A549 (cell line): ENCODE data around the gene HS3ST4.

ENCODE experiments used
- PBX3 ChIP-seq: IDR thresholded peaks from 2 replicates; pipeline ENCODE4 v1.6.1; 2012
- POLR2A ChIP-seq: IDR thresholded peaks from 2 replicates; pipeline ENCODE4 v1.6.1; 2012; ENCODE audit warnings: mild to moderate bottlenecking, low read length
- RAD21 ChIP-seq, 2 experiments: fragments of >200 bp in 1 of 2; sonication (Bioruptor Twin) in 1 of 2; formaldehyde crosslinking in 1 of 2; IDR thresholded peaks in 1 of 2; conservative IDR thresholded peaks in 1 of 2; 2 replicates in 1 of 2; 3 replicates in 1 of 2; pipeline ENCODE4 v1.6.1; 2012 to 2018; ENCODE audit warnings: inconsistent platforms in 1 of 2
- RCOR1 ChIP-seq: fragments of 150-350 bp; IDR thresholded peaks from 2 replicates; pipeline ENCODE4 v1.6.1; 2014; ENCODE audit warnings: antibody characterized with exemption, low read length, low read depth
- SMC3 ChIP-seq: fragments of >200 bp; sonication (Bioruptor Twin); formaldehyde crosslinking; IDR thresholded peaks from 3 replicates; pipeline ENCODE4 v1.6.1; 2018; ENCODE audit warnings: inconsistent platforms
- TP53 ChIP-seq: fragments of 250-450 bp; sonication (Bioruptor Pico); IDR thresholded peaks from 2 replicates; pipeline ENCODE4 v1.5.0; 2021; ENCODE audit warnings: mild to moderate bottlenecking, moderate library complexity
- TF ChIP-seq, protein P1 (sequence below): fragments of >200 bp; sonication (Bioruptor Twin); formaldehyde crosslinking; IDR thresholded peaks from 3 replicates; pipeline ENCODE4 v1.5.1; 2016
- TF ChIP-seq, protein P2 (sequence below): IDR thresholded peaks from 2 replicates; pipeline ENCODE4 v1.6.1; 2012

- TF ChIP-seq SMC3 (no peak), PBX3 (no peak), TP53 (no peak), RAD21 (conservative IDR thresholded peaks at IDR 0.05 in 1 of 2, IDR thresholded peaks at IDR 0.05 in 1 of 2) (no peak), POLR2A (no peak), RCOR1 (no peak)
- TF ChIP-seq, protein P1, sequence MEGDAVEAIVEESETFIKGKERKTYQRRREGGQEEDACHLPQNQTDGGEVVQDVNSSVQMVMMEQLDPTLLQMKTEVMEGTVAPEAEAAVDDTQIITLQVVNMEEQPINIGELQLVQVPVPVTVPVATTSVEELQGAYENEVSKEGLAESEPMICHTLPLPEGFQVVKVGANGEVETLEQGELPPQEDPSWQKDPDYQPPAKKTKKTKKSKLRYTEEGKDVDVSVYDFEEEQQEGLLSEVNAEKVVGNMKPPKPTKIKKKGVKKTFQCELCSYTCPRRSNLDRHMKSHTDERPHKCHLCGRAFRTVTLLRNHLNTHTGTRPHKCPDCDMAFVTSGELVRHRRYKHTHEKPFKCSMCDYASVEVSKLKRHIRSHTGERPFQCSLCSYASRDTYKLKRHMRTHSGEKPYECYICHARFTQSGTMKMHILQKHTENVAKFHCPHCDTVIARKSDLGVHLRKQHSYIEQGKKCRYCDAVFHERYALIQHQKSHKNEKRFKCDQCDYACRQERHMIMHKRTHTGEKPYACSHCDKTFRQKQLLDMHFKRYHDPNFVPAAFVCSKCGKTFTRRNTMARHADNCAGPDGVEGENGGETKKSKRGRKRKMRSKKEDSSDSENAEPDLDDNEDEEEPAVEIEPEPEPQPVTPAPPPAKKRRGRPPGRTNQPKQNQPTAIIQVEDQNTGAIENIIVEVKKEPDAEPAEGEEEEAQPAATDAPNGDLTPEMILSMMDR: no peak
- TF ChIP-seq, protein P2, sequence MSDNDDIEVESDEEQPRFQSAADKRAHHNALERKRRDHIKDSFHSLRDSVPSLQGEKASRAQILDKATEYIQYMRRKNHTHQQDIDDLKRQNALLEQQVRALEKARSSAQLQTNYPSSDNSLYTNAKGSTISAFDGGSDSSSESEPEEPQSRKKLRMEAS: no peak
These were observed 201.6 kb downstream of the HS3ST4 start for GRCh38 chr16:25893332-25893731.
